Tongue (tissue), 2 donors: ENCODE data around the gene YRDC. TPM values are rescaled to one million over a fixed set of nuclear protein-coding genes. Genes with fewer than 3 reads are reported as not detected.

Experiments used
- DNase-seq: peaks from one replicate; pipeline ENCODE4 v3.0.0-alpha.2; 2015
- total RNA-seq: library from RNA; depleted of rRNA; stranded (reverse); fragments of >200 nt; gene quantifications from one replicate; pipeline ENCODE4 v1.2.3, GENCODE V29; 2014

The YRDC gene
- total RNA-seq, 1 donor from 2014 or later = 10.7 TPM

DNA sequence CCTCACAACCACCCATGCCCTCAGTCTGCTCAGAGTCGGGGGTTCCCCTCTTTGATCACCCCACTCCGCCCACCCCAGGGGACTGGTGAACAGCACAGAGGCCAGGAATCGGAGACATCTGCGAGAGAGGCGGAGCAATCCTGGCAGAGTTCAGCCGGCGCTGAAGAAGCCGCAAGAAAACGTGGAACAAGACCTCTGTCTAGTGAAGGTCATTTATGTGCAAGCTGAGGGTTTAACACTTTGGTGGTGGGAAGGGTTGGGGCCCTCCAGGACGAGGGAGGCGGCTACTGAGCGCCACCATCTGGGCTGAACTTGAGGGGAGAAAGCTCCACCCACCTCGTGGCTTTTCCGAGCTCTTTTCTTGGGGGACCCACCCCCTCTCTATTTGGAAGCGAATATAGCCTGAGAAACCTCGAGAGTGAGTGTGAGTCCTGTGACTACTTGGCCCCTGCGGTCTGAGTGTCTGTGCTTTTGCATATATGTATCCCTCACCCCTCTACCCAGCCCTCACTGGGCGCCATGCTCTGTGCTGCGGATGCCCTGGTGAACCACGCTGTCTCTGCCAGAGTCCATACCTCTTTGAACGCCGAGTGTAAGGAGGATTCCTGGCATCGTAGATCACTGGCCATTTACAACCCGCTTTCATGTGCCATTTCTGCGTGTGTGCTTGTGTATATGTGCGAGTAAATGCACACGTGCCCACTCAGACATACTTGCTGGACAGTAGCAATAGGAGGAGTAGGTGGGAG is 41.9 kb downstream of the YRDC start:
- DNase-seq = no peak

DNA sequence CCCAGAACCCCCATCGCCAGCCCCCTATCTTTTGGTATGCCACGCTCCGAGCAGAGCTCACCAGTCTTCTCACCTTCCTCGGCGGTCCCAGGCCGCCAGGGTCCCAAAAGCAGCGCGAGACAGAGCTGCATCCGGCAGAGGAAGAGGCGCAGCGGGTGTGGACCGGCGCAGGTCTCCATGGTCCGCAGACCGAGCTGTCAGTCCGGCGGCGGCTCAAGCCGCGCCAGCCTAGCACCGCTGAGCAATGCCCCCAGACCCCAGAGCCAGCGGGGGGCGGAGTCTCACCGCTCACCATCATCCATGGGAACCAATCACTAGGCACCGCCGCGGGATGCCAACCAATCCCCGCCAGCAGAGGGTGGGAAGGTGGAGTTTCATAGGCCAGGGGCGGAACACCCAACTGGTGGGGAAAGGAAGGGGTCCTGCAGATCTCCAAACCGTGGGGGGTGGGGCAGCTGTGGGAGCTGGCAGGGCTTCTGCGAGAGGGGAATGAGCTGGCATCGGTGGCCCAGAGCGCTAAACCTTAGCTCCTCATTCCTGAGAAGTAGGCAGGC is 43.0 kb downstream of the YRDC start, which contains the start of gene EPHA10:
EPHA10 (minus strand) TSS at position 233 of the 554 bp plus-strand sequence; CDS start at position 179, 54 bp downstream.
- peak; percentile 5 for DNase-seq

GRCh38 chr1:37764414-37764825 is 43.6 kb downstream of the YRDC start:
- DNase-seq = peak; percentile 79

GRCh38 chr1:37763791-37764413 is 44.1 kb downstream of the YRDC start:
- no peak for DNase-seq

GRCh38 chr1:37762516-37762915 is 45.5 kb downstream of the YRDC start:
- DNase-seq = no peak

DNA sequence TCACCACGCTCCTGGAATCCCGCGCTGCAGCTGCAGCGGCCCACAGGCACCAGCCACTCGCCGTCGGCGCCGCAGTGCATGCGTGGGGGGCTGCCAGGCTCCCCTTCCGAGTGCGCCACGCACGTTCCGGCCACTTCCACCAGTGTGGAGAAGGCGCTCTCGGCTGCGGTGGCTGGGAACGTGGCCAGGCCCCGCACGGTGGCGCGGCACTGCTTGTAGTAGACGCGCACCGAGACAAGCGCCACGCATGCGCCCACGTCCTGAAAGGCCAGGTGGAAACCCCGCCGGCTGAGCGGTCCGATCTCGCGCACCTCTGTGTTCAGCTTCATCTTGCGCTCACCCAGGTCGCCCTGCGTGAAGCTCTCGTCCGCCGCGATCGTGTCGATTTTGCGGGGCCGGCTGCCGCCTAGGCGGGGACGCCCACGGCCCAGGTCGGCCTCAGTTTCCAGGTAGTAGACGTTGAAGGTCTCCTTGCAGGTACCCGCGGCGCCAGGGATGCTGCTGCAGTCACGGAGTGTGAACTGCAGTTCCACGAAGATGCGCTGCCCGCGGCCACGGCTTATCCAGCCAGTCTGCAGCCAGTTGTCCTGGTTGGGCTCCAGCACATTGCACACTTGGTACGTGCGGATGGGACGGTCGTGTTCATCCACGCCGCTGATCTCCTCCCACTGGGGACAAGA is 46.5 kb downstream of the YRDC start:
- DNase-seq = no peak

DNA sequence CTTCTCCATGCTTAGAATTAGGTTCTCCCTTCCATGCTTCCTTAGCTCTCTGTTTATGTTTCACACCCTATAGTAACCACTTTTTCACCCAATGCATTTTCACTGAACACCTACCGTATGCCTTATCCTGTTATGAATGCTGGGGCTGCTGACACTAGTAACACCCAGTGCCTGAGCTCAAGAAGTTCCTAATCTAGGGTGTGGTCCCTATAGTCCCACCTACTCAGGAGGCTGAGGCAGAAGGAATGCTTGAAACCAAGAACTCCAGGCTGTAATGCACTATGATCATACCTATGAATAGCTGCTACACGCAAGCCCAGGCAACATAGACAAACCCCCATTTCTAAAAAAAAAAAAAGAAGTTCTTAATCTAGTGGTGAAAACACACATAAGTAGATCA is 48.6 kb downstream of the YRDC start:
- no peak for DNase-seq

DNA sequence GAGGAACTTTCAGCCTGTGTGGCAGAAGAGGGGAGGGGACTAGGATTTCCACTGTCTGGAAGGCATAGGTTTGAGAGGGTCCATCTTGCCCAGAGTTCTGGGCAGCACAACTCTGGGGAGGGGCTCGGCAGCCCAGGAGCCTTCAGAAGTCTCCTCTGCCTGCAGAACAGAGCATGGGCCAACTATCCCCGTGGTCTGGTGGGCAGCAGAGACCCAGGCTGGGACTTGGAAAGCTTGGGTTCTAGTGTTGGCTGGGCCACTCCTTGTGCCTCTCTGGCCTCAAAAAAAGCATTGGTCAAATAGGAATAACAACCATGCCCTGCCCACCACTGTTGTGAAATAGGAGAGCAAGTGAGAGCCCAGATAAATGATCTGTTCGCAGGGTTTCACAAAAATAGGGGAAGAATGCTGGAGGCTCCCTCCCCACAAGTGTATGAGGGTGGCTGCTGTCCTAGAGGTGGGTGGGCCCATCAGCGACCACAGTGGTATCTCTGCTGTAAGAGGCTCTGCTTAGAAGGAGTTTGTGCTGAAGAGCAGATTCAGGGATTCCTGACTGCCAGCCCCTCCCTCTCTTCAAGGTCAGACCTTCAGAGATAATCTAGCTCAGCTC is 52.0 kb downstream of the YRDC start:
- DNase-seq = no peak

DNA sequence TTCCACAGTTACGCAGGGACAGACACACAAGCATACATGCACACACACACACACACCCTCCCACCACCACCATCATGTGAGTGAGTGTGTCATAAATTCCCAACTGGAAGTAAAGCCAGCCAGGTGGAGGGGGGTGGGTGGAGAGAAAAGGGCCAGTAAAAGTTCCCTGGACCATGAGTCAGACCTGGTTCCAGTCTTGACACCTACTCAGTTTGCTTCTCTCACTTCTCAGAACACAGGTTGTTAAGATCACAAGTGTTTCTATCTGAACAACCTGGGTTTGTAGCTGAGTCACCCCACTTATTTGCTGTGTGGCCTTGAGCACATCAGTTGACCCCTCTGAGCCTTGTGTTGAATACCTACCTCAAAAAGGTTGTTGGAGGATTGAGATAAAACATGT is 52.7 kb downstream of the YRDC start:
- DNase-seq = no peak

GRCh38 chr1:37753473-37754321 is 54.3 kb downstream of the YRDC start:
- DNase-seq = no peak

Other genes with a start within 250 kb of the YRDC start
- gene GNL2, start 212.3 kb downstream of the YRDC start, total RNA-seq = 38.7 TPM
- 2.5 TPM for gene RSPO1, start 173.3 kb downstream of the YRDC start, total RNA-seq
- gene CDCA8, start 115.7 kb downstream of the YRDC start, total RNA-seq = 5.9 TPM
- gene EPHA10, start 43.1 kb downstream of the YRDC start, total RNA-seq = not detected
- gene MANEAL, start 14.4 kb downstream of the YRDC start, total RNA-seq = 4.6 TPM
- 37.7 TPM for gene C1orf122, start 418 bp downstream of the YRDC start, total RNA-seq
- gene MTF1, start 51.4 kb upstream of the YRDC start, total RNA-seq = 5.7 TPM
- gene INPP5B, start 138.8 kb upstream of the YRDC start, total RNA-seq = 19.7 TPM
- gene SF3A3, start 181.8 kb upstream of the YRDC start, total RNA-seq = 56.2 TPM
- gene FHL3, start 197.3 kb upstream of the YRDC start, total RNA-seq = 96.5 TPM
- gene UTP11, start 204.5 kb upstream of the YRDC start, total RNA-seq = 85.3 TPM
- 1.5 TPM for gene POU3F1, start 238.6 kb upstream of the YRDC start, total RNA-seq